Right lung (tissue), 5 donors: ENCODE data around the gene BICDL2. TPM values are rescaled to one million over a fixed set of nuclear protein-coding genes. Genes with fewer than 3 reads are reported as not detected.

Source experiments
- DNase-seq, 2 donors: peaks; one replicate each; pipeline ENCODE4 v3.0.0-alpha.2; 2013
- polyA plus RNA-seq, 5 donors: library from polyadenylated mRNA; unstranded; fragments of 120-200 nt; gene quantifications; one replicate each; pipeline versions ENCODE4 v1.2.1 to v1.2.3, GENCODE V29; 2013; ENCODE audit warnings: inconsistent platforms in 1 of 5, low replicate concordance in 1 of 5; ENCODE audit not compliant: insufficient read length in 5 of 5, insufficient read depth in 1 of 5

BICDL2 gene
- polyA plus RNA-seq, 5 donors = 2.2 to 5.1 (median 2.6) TPM

DNA sequence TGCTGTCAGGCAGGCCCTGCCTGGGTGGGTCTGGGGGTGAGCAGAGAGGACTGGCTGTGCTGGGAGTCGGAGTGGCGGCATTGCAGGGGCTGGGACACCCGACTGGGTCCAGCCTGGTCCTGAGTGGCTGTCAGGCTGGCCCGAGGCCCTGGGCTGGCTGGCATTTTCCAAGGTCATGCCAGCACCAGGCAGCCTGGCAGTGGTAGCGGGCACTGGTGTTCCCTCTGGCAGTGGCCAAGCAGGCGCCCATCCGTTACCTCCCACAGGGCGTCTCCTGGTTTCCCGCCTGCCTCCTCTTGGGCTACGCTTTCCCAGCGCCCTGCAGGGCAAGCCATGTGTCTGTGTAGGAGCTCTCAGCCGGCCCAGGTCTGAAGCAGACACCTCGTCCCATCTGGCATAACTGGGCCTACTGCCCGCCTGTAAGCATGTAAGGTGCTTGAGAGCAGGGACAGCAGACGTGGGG is 50.8 kb downstream of the BICDL2 start:
- no peak for DNase-seq

DNA sequence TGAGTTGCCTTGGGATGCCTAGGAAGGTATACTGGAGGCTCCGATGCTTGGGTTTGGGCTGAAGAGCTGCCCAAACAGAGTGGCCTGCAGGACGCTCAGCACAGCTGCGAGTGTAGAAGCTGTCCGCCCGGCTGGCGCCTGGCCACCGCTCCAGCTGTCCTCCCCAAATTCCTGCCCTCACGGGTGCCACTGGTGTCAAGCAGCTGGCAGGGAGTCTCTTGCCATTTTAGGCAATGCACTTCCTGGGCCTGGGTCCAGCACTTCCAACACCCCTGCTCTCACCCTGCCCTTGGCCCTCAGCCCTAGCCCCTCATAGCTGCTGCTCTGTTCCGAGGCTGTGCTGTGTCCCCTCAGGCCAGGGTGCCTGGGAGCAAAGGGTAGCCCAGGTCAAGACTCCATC is 51.3 kb downstream of the BICDL2 start:
- peak in 1 of 2 donors; percentile 68 for DNase-seq

DNA sequence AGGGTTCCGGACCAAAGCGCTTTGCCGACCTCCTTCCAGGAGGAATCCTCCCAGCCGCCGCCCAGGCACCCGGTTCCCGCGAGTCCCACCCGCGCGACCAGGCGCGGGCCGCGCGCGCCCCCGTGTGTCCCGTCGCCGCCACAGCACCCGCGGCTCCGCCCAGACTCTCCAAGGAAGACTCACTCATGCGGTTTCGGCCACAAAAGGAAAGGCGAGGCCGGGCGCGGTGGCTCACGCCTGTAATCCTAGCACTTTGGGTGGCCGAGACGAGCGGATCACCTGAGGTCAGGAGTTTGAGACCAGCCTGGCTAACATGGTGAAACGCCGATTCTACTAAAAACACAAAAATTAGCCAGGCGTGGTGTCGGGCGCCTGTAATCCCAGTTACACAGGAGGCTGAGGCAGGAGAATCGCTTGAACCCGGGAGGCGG is 53.0 kb downstream of the BICDL2 start:
- DNase-seq = peak; percentile 65 to 73

DNA sequence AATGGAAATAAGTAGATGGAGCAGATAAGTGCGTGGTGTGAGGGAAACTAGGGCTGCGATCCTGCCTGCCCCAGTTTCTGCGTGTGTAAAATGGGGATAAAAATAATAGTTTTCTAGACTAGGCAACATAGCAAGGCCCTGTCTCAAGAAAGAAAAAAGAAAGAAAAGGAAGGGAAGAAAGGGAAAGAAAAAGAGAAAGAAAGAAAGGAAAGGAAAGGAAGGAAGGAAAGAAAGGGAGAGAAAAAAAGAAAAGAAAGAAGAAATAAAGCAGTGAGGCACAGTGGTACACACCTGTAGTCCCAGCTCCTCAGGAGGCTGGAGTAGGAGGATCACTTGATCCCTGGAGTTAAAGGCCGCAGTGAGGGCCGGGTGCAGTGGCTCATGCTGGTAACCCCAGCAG is 54.3 kb downstream of the BICDL2 start:
- DNase-seq = no peak

DNA sequence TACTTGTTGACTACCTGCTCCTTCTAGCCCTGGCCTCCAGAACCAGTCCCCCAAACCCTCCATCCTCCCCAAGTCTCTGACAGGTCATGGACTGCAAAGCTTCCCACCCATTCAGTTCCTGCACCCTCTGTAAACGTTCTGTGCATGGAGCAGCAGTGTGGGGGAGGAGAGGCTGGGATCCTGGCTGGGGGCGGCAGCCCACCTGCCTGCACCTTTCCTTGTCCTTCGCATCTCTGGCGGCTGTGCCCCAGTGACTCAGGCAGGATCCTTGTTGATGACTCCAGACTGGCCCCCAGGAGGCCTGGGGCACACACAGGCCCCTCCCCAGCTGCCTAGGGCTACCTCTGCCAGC is 54.9 kb downstream of the BICDL2 start:
- no peak for DNase-seq

DNA sequence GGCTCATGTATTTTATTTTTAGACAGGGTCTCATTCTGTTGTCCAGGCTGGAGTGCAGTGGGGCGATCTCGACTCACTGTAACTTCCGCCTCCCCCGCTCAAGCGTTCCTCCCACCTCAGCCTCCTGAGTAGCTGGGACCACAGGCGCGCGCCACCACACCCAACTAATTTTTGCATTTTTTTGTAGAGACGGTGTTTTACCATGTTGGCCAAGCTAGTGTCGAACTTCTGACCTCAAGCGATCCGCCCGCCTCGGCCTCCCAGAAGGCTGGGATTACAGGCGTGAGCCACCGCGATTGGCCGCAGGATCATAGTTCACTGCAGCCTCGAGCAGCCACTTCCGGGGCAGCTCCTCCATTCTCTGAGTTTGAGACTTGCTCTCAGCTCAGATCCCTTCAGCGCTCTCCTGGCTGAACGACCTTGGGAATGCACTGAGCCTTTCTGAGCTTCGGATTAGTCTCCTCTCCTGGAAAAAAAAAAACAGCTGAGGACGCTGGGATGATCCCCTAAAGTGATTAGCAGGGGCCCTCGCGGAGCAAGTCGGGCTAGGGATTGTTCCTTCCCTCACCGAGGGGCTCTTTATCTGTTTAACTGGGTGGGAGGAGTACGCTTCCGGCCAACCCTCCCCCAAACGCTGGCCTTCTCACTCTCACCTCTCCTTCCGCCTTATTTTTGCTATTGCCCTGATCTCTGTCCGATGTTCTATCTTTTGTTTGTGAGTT is 55.4 kb downstream of the BICDL2 start:
- DNase-seq = no peak

DNA sequence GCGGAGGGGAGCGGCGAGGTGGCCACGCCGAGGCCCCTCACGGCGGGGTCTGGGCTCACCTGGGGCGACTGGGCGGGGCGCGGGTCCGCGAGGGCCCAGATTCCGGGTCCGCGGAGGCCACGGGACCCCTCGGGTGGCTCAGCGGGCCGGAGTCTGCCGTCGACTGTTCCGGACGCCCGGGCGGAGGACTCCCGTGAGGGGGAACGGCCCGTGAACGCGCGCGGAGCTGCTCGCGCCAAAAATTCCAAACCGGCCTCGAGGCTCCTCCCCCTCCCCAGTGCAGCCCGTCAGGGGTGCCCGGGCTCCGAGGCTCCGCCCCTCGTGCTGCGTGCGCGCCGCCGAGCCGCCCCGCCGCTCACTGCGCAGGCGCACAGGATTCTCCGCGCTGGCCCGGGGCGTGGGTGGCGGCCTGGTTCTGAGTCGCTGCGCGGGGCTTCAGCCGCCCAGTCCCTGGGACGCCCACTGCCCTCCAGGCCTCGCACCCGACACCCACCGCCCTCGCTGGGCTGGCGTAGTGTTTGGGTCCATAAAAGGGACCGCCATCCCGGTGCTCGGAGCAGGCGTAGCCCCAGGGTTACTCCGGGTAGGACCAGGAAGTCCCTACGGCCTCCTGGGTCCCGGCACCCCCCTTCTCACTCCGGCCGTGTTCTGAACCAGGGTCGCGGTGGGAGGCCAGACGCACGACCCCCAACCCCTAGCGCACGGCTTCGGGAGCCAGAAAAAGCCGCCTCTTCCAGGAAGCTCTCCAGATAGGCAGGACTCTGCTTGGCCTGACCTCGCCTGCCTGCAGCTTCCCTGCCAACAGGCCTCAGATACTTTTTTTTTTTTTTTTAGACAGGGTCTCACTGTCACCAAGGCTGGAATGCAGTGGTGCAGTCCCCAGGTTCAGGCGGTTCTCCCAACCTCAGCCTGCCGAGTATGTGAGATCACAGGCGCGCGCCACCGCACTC is 56.2 kb downstream of the BICDL2 start, which contains the start of gene PKMYT1:
PKMYT1 (minus strand) TSS at position 220 of the 950 bp plus-strand sequence. CDS start 789 bp downstream, outside the sequence.
- DNase-seq = peak; percentile 91

DNA sequence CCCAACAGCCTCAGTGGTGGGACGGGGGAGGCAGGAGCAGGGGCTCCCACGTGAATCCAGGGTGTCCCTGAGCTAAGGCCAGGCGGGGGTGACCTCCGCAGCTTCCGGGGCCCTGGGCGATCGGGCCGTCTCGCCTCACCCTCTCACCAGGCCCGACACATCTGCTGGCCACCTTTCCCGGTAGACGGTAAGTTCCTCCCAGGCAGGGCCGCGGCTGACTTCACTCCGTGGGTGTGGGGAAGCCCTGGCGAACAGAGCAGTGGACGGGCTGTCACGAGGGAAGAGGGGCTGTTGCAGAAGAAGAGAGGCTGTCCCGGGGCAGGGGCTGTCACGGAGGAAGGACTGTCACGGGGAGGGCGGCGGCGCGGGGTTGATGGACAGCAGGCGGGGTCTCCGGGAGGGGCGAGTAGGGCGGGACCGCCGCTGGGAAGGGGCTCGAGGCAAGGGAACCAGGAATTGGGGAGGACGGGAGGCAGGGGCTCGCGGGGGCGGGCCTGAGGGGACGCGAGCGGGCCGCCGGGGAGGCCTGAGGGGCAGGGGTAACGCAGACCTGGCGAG is 57.0 kb downstream of the BICDL2 start:
- DNase-seq = no peak

Other genes starting within 250 kb of the BICDL2 start
- gene PRSS33, start 249.4 kb downstream of the BICDL2 start, polyA plus RNA-seq = under 1 TPM; 0.18 to 0.46 (median 0.22) TPM
- gene PRSS41, start 238.5 kb downstream of the BICDL2 start, polyA plus RNA-seq = not detected
- gene PRSS21, start 219.7 kb downstream of the BICDL2 start, polyA plus RNA-seq = under 1 TPM in 3 of 5 donors, not detected in 2; 0.14 to 0.67 (median 0.23) TPM
- under 1 TPM; 0.49 to 0.76 (median 0.59) TPM for gene ZG16B, start 206.6 kb downstream of the BICDL2 start, polyA plus RNA-seq
- 10 to 100 TPM; 10.1 to 18.0 (median 15.8) TPM for gene PRSS22, start 178.8 kb downstream of the BICDL2 start, polyA plus RNA-seq
- 10 to 100 TPM; 14.0 to 34.9 (median 19.8) TPM for gene FLYWCH2, start 153.7 kb downstream of the BICDL2 start, polyA plus RNA-seq
- gene FLYWCH1, start 125.0 kb downstream of the BICDL2 start, polyA plus RNA-seq = 10 to 100 TPM; 14.7 to 41.5 (median 20.0) TPM
- gene KREMEN2, start 72.7 kb downstream of the BICDL2 start, polyA plus RNA-seq = under 1 TPM; 0.16 to 0.87 (median 0.26) TPM
- gene PAQR4, start 67.6 kb downstream of the BICDL2 start, polyA plus RNA-seq = 10 to 100 TPM; 12.0 to 18.5 (median 13.2) TPM
- gene PKMYT1, start 56.5 kb downstream of the BICDL2 start, polyA plus RNA-seq = 10 to 100 TPM; 14.5 to 22.9 (median 15.4) TPM
- 1 to 10 TPM; 4.0 to 7.3 (median 6.3) TPM for gene CLDN9, start 24.0 kb downstream of the BICDL2 start, polyA plus RNA-seq
- gene CLDN6, start 18.8 kb downstream of the BICDL2 start, polyA plus RNA-seq = 100 to 1,000 TPM in 4 of 5 donors, 10 to 100 TPM in 1; 86.3 to 124 (median 118) TPM
- gene TNFRSF12A, start 16.6 kb downstream of the BICDL2 start, polyA plus RNA-seq = 1 to 10 TPM; 2.7 to 6.8 (median 3.6) TPM
- 10 to 100 TPM; 26.6 to 45.7 (median 34.8) TPM for gene HCFC1R1, start 13.0 kb downstream of the BICDL2 start, polyA plus RNA-seq
- gene THOC6, start 12.9 kb downstream of the BICDL2 start, polyA plus RNA-seq = 10 to 100 TPM; 20.0 to 37.5 (median 27.2) TPM
- 1 to 10 TPM; 1.4 to 3.4 (median 2.1) TPM for gene MMP25, start 9.6 kb upstream of the BICDL2 start, polyA plus RNA-seq
- gene IL32, start 28.7 kb upstream of the BICDL2 start, polyA plus RNA-seq = 100 to 1,000 TPM in 1 of 5 donors, 10 to 100 TPM in 4; 39.7 to 103 (median 61.6) TPM
- under 1 TPM in 2 of 5 donors, not detected in 3; 0.09 to 0.12 TPM for gene ZSCAN10, start 62.4 kb upstream of the BICDL2 start, polyA plus RNA-seq
- 10 to 100 TPM; 12.6 to 20.4 (median 14.8) TPM for gene ZNF205, start 75.6 kb upstream of the BICDL2 start, polyA plus RNA-seq
- 10 to 100 TPM; 10.5 to 18.5 (median 14.7) TPM for gene ZNF213, start 98.1 kb upstream of the BICDL2 start, polyA plus RNA-seq
- gene OR1F1, start 151.3 kb upstream of the BICDL2 start, polyA plus RNA-seq = not detected
- gene ZNF200, start 198.2 kb upstream of the BICDL2 start, polyA plus RNA-seq = 10 to 100 TPM; 11.3 to 15.4 (median 13.7) TPM
- gene MEFV, start 219.7 kb upstream of the BICDL2 start, polyA plus RNA-seq = under 1 TPM; 0.40 to 0.67 (median 0.47) TPM
- gene ZNF263, start 246.5 kb upstream of the BICDL2 start, polyA plus RNA-seq = 10 to 100 TPM; 42.2 to 54.7 (median 48.7) TPM